Liver (tissue), 3 donors: ENCODE measurements around the gene RIC8B.
"Not testable (repeated sequence)": the region's sequence is repeated elsewhere in the genome, so short reads cannot be mapped to it uniquely, and the experiment has no call there.

Source experiments
- ATF3 ChIP-seq: IDR thresholded peaks from 2 replicates; pipeline ENCODE4 v1.6.1; 2016; ENCODE audit warnings: antibody characterized with exemption
- CTCF ChIP-seq: fragments of 150-350 bp; IDR thresholded peaks from 2 replicates; pipeline ENCODE4 v1.5.1; 2017; ENCODE audit warnings: improper control_type of control experiment, low read depth, low read length; ENCODE audit not compliant: missing input control
- HNF4A ChIP-seq, 2 donors: conservative IDR thresholded peaks; 2 replicates each; pipeline ENCODE4 v1.6.1; 2016; ENCODE audit warnings: antibody characterized with exemption in 2 of 2, mild to moderate bottlenecking in 2 of 2
- RAD21 ChIP-seq, 2 donors: IDR thresholded peaks; 2 replicates each; pipeline ENCODE4 v1.6.1; 2016; ENCODE audit warnings: antibody characterized with exemption in 2 of 2, mild to moderate bottlenecking in 2 of 2
- REST ChIP-seq: IDR thresholded peaks from 2 replicates; pipeline ENCODE4 v1.6.1; 2016; ENCODE audit warnings: antibody characterized with exemption, mild to moderate bottlenecking
- RXRA ChIP-seq, 2 donors: IDR thresholded peaks; 2 replicates each; pipeline ENCODE4 v1.6.1; 2017 to 2018; ENCODE audit warnings: antibody characterized with exemption in 2 of 2, mild to moderate bottlenecking in 1 of 2
- SP1 ChIP-seq: IDR thresholded peaks from 2 replicates; pipeline ENCODE4 v1.6.1; 2018; ENCODE audit warnings: antibody characterized with exemption, mild to moderate bottlenecking
- TAF1 ChIP-seq: conservative IDR thresholded peaks from 2 replicates; pipeline ENCODE4 v1.6.1; 2016; ENCODE audit warnings: antibody characterized with exemption, mild to moderate bottlenecking
- ZBTB33 ChIP-seq: IDR thresholded peaks from 2 replicates; pipeline ENCODE4 v1.6.1; 2016; ENCODE audit warnings: antibody characterized with exemption
- donor health status: healthy.
- donor health status: healthy.

- TF ChIP-seq REST; CTCF; ZBTB33; TAF1; ATF3; SP1; RAD21 (IDR thresholded peaks at IDR 0.05); HNF4A (conservative IDR thresholded peaks at IDR 0.05); RXRA (IDR thresholded peaks at IDR 0.05): not testable (repeated sequence)
These were observed 47.8 kb upstream of the RIC8B start for GRCh38 chr12:106726603-106727202.
